Fibroblast of the aortic adventitia (primary cell): Measurements from ENCODE around the gene SELPLG. TPM values are rescaled to one million over a fixed set of nuclear protein-coding genes. Genes with fewer than 3 reads are reported as not detected.

Experiments used
- DNase-seq: peaks from one replicate; pipeline ENCODE4 v3.0.0-alpha.2; 2010; ENCODE audit warnings: low read depth
- H3K4me3 ChIP-seq: 2 replicates; pipeline ENCODE4 v1.5.1; 2011; ENCODE audit warnings: low read depth, mild to moderate bottlenecking, control low read depth, low read length, moderate library complexity
- CTCF ChIP-seq: IDR thresholded peaks from 2 replicates; pipeline ENCODE4 v1.5.1; 2011; ENCODE audit warnings: mild to moderate bottlenecking, low read length, control low read depth, inconsistent platforms; ENCODE audit not compliant: insufficient read depth
- total RNA-seq: library from RNA; depleted of rRNA; stranded (reverse); fragments of >200 nt; gene quantifications from 2 replicates; pipeline ENCODE4 v1.2.3, GENCODE V29; 2012; ENCODE audit warnings: low replicate concordance

SELPLG gene
- total RNA-seq, 1 donor = 1.5 TPM

- no peak overlapping the region for H3K4me3 ChIP-seq
- no peak for DNase-seq
- no peak for TF ChIP-seq CTCF
These were observed 25.1 kb downstream of the SELPLG start for GRCh38 chr12:108608616-108609015.

GRCh38 chr12:108607981-108608600, 25.6 kb downstream of the SELPLG start:
- no peak overlapping the region for H3K4me3 ChIP-seq
- TF ChIP-seq CTCF = no peak
- no peak for DNase-seq

- TF ChIP-seq CTCF = no peak
- DNase-seq = no peak
- no peak overlapping the region for H3K4me3 ChIP-seq
These were observed 27.2 kb downstream of the SELPLG start for GRCh38 chr12:108606492-108606891.

DNA sequence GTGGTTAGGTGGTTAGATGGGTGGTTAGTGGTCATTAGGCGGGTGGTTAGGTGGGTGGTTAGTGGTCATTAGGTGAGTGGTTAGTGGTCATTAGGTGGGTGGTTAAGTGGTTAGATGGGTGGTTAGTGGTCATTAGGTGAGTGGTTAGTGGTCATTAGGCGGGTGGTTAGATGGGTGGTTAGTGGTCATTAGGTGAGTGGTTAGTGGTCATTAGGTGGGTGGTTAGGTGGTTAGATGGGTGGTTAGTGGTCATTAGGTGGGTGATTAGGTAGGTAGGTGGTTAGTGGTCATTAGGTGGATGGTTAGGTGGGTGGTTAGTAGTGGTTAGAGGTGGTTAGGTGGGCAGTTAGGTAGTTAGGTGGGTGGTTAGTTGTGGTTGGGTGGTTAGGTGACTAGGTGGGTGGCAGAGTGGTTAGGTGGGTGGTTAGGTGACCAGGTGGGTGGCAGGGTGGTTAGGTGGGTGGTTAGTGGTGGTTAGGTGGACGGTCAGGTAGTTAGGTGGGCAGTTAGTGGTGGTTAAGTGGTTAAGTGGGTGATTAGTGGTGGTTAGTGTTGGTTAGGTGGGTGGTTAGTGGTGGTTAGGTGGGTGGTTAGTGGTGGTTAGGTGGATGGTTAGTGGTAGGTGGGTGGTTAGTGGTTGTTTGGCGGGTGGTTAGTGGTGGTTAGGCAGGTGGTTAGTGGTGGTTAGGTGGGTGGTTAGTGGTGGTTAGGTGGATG, 27.8 kb downstream of the SELPLG start:
- DNase-seq = no peak
- TF ChIP-seq CTCF = no peak
- no peak overlapping the region for H3K4me3 ChIP-seq

DNA sequence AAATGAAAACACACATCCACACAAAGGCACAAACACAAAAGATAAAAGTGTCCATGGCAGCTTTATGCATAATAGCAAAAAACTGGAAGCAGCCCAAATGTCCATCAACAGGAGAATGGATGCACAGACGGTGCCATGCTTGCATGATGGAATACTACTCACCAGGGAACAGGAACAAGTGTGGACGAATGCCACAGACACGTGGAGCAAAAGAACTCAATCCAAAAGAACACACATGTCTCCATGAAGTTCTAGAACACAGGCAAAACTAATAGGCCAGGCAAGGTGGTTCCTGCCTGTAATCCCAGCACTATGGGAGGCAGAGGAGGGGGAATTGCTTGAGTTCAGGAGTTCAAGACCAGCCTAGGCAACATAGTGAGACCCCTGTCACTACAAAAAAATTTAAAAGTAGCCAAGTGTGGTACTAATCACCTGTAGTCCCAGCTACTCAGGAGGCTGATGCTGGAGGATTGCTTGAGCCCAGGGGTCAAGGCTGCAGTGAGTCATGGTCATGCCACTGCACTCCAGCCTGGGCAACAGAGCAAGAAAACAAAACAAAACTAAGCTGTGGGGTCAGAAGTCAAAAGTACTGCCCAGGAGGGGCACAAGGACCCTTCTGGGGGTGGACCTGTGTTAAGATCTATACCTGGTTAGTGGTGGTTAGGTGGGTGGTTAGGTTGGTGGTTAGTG, 28.5 kb downstream of the SELPLG start:
- TF ChIP-seq CTCF = no peak
- H3K4me3 ChIP-seq = no peak overlapping the region
- DNase-seq = no peak

GRCh38 chr12:108604208-108604941, 29.3 kb downstream of the SELPLG start:
- no peak overlapping the region for H3K4me3 ChIP-seq
- TF ChIP-seq CTCF = peak; percentile 0
- no peak for DNase-seq
